ENCODE measurements around the gene SMIM7.
A peak's percentile ranks its signal among the peaks of the same experiment; 100 is the strongest.

The SMIM7 gene

GRCh38 chr19:16627928-16628182 is 32.1 kb downstream of the SMIM7 start:
- peaks cover 11% of the 10 kb centered on the region for H3K4me1 ChIP-seq (ENCODE audit: control insufficient read depth, insufficient read depth, low read depth, low read length)
- peak overlapping the region in 1 of 2 experiments; percentile 91 for H3K23ac ChIP-seq (ENCODE audit: low read length in 2 of 2)
- H3K18ac ChIP-seq (ENCODE audit: low read depth in 1 of 2, low read length in 2 of 2) = peak overlapping the region; percentile 63 to 80
- no peak for DNase-seq
- H4K8ac ChIP-seq (ENCODE audit: low read length) = peak overlapping the region; percentile 42
- H3K4me3 ChIP-seq (ENCODE audit: insufficient read depth in 1 of 2, low read depth in 1 of 2, low read length in 2 of 2) = peak overlapping the region; percentile 94 to 97
- no peak overlapping the region for H2BK5ac ChIP-seq (ENCODE audit: low read depth, low read length, poor library complexity, severe bottlenecking)
- peak overlapping the region; percentile 36 to 87 for H3K14ac ChIP-seq (ENCODE audit: low read length in 2 of 2)
- no peaks in the 10 kb centered on the region for H3K9me3 ChIP-seq (ENCODE audit: control insufficient read depth, low read length)
- H3K4me2 ChIP-seq (ENCODE audit: low read length, poor library complexity, severe bottlenecking) = peak overlapping the region; percentile 81
- peak overlapping the region; percentile 86 for H4K91ac ChIP-seq (ENCODE audit: low read length)
- H2BK15ac ChIP-seq (ENCODE audit: low read depth, poor library complexity, severe bottlenecking) = peak overlapping the region; percentile 56
- H3K9ac ChIP-seq (ENCODE audit: low read length) = peak overlapping the region; percentile 98
- 4% methylated on average over 5 of the region's 38 CpGs for WGBS
- peak overlapping the region; percentile 77 to 79 for H3K4ac ChIP-seq (ENCODE audit: low read depth in 1 of 2, low read length in 2 of 2)
- H2AFZ ChIP-seq (ENCODE audit: low read depth, low read length) = no peak overlapping the region
- peaks cover 21 to 39% of the 10 kb centered on the region in 2 experiments for H3K36me3 ChIP-seq (ENCODE audit: control insufficient read depth in 1 of 2, insufficient read depth in 2 of 2, low read depth in 1 of 2, low read length in 2 of 2)
- no peaks in the 10 kb centered on the region for H3K27me3 ChIP-seq (ENCODE audit: control insufficient read depth in 1 of 2, insufficient read depth in 1 of 2, low read length in 2 of 2)
- no peak overlapping the region for H3K27ac ChIP-seq (ENCODE audit: low read length, poor library complexity, severe bottlenecking)
- no peak overlapping the region for H2BK12ac ChIP-seq (ENCODE audit: low read length in 2 of 2)
- H2AK5ac ChIP-seq (ENCODE audit: low read length, severe bottlenecking) = no peak overlapping the region
- H3K79me1 ChIP-seq (replicated peaks; ENCODE audit: low read length, poor library complexity, severe bottlenecking) = peaks cover 5% of the 10 kb centered on the region
- no peak overlapping the region for H2BK120ac ChIP-seq (ENCODE audit: low read depth, low read length)

- Histone ChIP-seq H3K4me1 (ENCODE audit: control insufficient read depth, insufficient read depth, low read depth, low read length) (peaks cover 11% of the 10 kb centered on the region), H3K4me3 (ENCODE audit: insufficient read depth in 1 of 2, low read depth in 1 of 2, low read length in 2 of 2) (peak overlapping the region; percentile 94 to 97), H3K36me3 (ENCODE audit: control insufficient read depth in 1 of 2, insufficient read depth in 2 of 2, low read depth in 1 of 2, low read length in 2 of 2) (peaks cover 23 to 35% of the 10 kb centered on the region in 2 experiments), H3K4me2 (ENCODE audit: low read length, poor library complexity, severe bottlenecking) (peak overlapping the region; percentile 81), H3K27ac (ENCODE audit: low read length, poor library complexity, severe bottlenecking) (peak overlapping the region; percentile 70), H3K9ac (ENCODE audit: low read length) (peak overlapping the region; percentile 98), H2AFZ (ENCODE audit: low read depth, low read length) (no peak overlapping the region), H3K9me3 (ENCODE audit: control insufficient read depth, low read length) (no peaks in the 10 kb centered on the region), H2BK12ac (ENCODE audit: low read length in 2 of 2) (no peak overlapping the region), H2BK5ac (ENCODE audit: low read depth, low read length, poor library complexity, severe bottlenecking) (no peak overlapping the region), H2BK120ac (ENCODE audit: low read depth, low read length) (no peak overlapping the region), H4K8ac (ENCODE audit: low read length) (peak overlapping the region; percentile 42), H3K79me1 (replicated peaks; ENCODE audit: low read length, poor library complexity, severe bottlenecking) (peaks cover 5% of the 10 kb centered on the region), H3K14ac (ENCODE audit: low read length in 2 of 2) (peak overlapping the region; percentile 36 to 87), H4K91ac (ENCODE audit: low read length) (peak overlapping the region; percentile 86), H3K23ac (ENCODE audit: low read length in 2 of 2) (peak overlapping the region in 1 of 2 experiments; percentile 91), H2AK5ac (ENCODE audit: low read length, severe bottlenecking) (no peak overlapping the region), H2BK15ac (ENCODE audit: low read depth, poor library complexity, severe bottlenecking) (peak overlapping the region; percentile 56), H3K4ac (ENCODE audit: low read depth in 1 of 2, low read length in 2 of 2) (peak overlapping the region; percentile 77 to 79), H3K18ac (ENCODE audit: low read depth in 1 of 2, low read length in 2 of 2) (peak overlapping the region; percentile 63 to 80), H3K27me3 (ENCODE audit: control insufficient read depth in 1 of 2, insufficient read depth in 1 of 2, low read length in 2 of 2) (no peaks in the 10 kb centered on the region)
- DNase-seq = peak; percentile 40
- WGBS = under 1% methylated on average over 37 of the region's 52 CpGs
Observed at GRCh38 chr19:16627193-16627927, 32.6 kb downstream of the SMIM7 start.

- no peak overlapping the region for H4K8ac ChIP-seq (ENCODE audit: low read length)
- peaks cover 26 to 35% of the 10 kb centered on the region in 2 experiments for H3K36me3 ChIP-seq (ENCODE audit: control insufficient read depth in 1 of 2, insufficient read depth in 2 of 2, low read depth in 1 of 2, low read length in 2 of 2)
- peaks cover 11% of the 10 kb centered on the region for H3K4me1 ChIP-seq (ENCODE audit: control insufficient read depth, insufficient read depth, low read depth, low read length)
- H3K4me3 ChIP-seq (ENCODE audit: insufficient read depth in 1 of 2, low read depth in 1 of 2, low read length in 2 of 2) = peak overlapping the region; percentile 94 to 97
- no peak overlapping the region for H3K14ac ChIP-seq (ENCODE audit: low read length in 2 of 2)
- no peak overlapping the region for H3K18ac ChIP-seq (ENCODE audit: low read depth in 1 of 2, low read length in 2 of 2)
- no peak overlapping the region for H3K23ac ChIP-seq (ENCODE audit: low read length in 2 of 2)
- H3K79me1 ChIP-seq (replicated peaks; ENCODE audit: low read length, poor library complexity, severe bottlenecking) = peaks cover 5% of the 10 kb centered on the region
- no peak overlapping the region for H2BK12ac ChIP-seq (ENCODE audit: low read length in 2 of 2)
- H3K27ac ChIP-seq (ENCODE audit: low read length, poor library complexity, severe bottlenecking) = peak overlapping the region; percentile 70
- H2BK5ac ChIP-seq (ENCODE audit: low read depth, low read length, poor library complexity, severe bottlenecking) = no peak overlapping the region
- no peaks in the 10 kb centered on the region for H3K9me3 ChIP-seq (ENCODE audit: control insufficient read depth, low read length)
- peak overlapping the region; percentile 98 for H3K9ac ChIP-seq (ENCODE audit: low read length)
- no peak overlapping the region for H2BK15ac ChIP-seq (ENCODE audit: low read depth, poor library complexity, severe bottlenecking)
- WGBS = 36% methylated on average over 6 of the region's 12 CpGs
- no peak overlapping the region for H2AK5ac ChIP-seq (ENCODE audit: low read length, severe bottlenecking)
- peak overlapping the region; percentile 81 for H3K4me2 ChIP-seq (ENCODE audit: low read length, poor library complexity, severe bottlenecking)
- H2BK120ac ChIP-seq (ENCODE audit: low read depth, low read length) = peak overlapping the region; percentile 9
- no peak overlapping the region for H2AFZ ChIP-seq (ENCODE audit: low read depth, low read length)
- H4K91ac ChIP-seq (ENCODE audit: low read length) = no peak overlapping the region
- H3K4ac ChIP-seq (ENCODE audit: low read depth in 1 of 2, low read length in 2 of 2) = no peak overlapping the region
- DNase-seq = no peak
- H3K27me3 ChIP-seq (ENCODE audit: control insufficient read depth in 1 of 2, insufficient read depth in 1 of 2, low read length in 2 of 2) = no peaks in the 10 kb centered on the region
Observed at GRCh38 chr19:16626796-16627192, 33.1 kb downstream of the SMIM7 start.

GRCh38 chr19:16625163-16625958 is 34.6 kb downstream of the SMIM7 start:
- Histone ChIP-seq H3K4me3 (ENCODE audit: insufficient read depth in 1 of 2, low read depth in 1 of 2, low read length in 2 of 2) (no peak overlapping the region), H4K8ac (ENCODE audit: low read length) (no peak overlapping the region), H3K14ac (ENCODE audit: low read length in 2 of 2) (no peak overlapping the region), H2BK12ac (ENCODE audit: low read length in 2 of 2) (no peak overlapping the region), H2BK120ac (ENCODE audit: low read depth, low read length) (no peak overlapping the region), H3K18ac (ENCODE audit: low read depth in 1 of 2, low read length in 2 of 2) (no peak overlapping the region), H3K36me3 (ENCODE audit: control insufficient read depth in 1 of 2, insufficient read depth in 2 of 2, low read depth in 1 of 2, low read length in 2 of 2) (peaks cover 22 to 24% of the 10 kb centered on the region in 2 experiments), H3K9me3 (ENCODE audit: control insufficient read depth, low read length) (no peaks in the 10 kb centered on the region), H3K4ac (ENCODE audit: low read depth in 1 of 2, low read length in 2 of 2) (no peak overlapping the region), H3K27me3 (ENCODE audit: control insufficient read depth in 1 of 2, insufficient read depth in 1 of 2, low read length in 2 of 2) (no peaks in the 10 kb centered on the region), H3K4me2 (ENCODE audit: low read length, poor library complexity, severe bottlenecking) (peak overlapping the region; percentile 14), H3K79me1 (replicated peaks; ENCODE audit: low read length, poor library complexity, severe bottlenecking) (peaks cover 2% of the 10 kb centered on the region), H2AK5ac (ENCODE audit: low read length, severe bottlenecking) (no peak overlapping the region), H2AFZ (ENCODE audit: low read depth, low read length) (no peak overlapping the region), H2BK5ac (ENCODE audit: low read depth, low read length, poor library complexity, severe bottlenecking) (no peak overlapping the region), H3K4me1 (ENCODE audit: control insufficient read depth, insufficient read depth, low read depth, low read length) (peaks cover 11% of the 10 kb centered on the region), H3K23ac (ENCODE audit: low read length in 2 of 2) (no peak overlapping the region), H3K9ac (ENCODE audit: low read length) (peak overlapping the region; percentile 98), H3K27ac (ENCODE audit: low read length, poor library complexity, severe bottlenecking) (peak overlapping the region; percentile 42), H2BK15ac (ENCODE audit: low read depth, poor library complexity, severe bottlenecking) (no peak overlapping the region), H4K91ac (ENCODE audit: low read length) (no peak overlapping the region)
- 94% methylated on average over 14 of the region's 16 CpGs for WGBS
- DNase-seq = no peak
